Ishikawa (cell line): ENCODE data around the gene TPSG1.
"Not testable (repeated sequence)": the region's sequence is repeated elsewhere in the genome, so short reads cannot be mapped to it uniquely, and the experiment has no call there.

ENCODE experiments used
- CEBPB ChIP-seq: IDR thresholded peaks from 2 replicates; pipeline ENCODE4 v1.6.1; 2012
- EGR1 ChIP-seq: IDR thresholded peaks from 2 replicates; pipeline ENCODE4 v1.6.1; 2012
- EP300 ChIP-seq: IDR thresholded peaks from 2 replicates; pipeline ENCODE4 v1.6.1; 2012; ENCODE audit warnings: borderline replicate concordance
- MAX ChIP-seq: IDR thresholded peaks from 2 replicates; pipeline ENCODE4 v1.6.1; 2012
- NFIC ChIP-seq: IDR thresholded peaks from 2 replicates; pipeline ENCODE4 v1.6.1; 2012
- RAD21 ChIP-seq: IDR thresholded peaks from 2 replicates; pipeline ENCODE4 v1.6.1; 2012; ENCODE audit warnings: low read depth
- REST ChIP-seq: IDR thresholded peaks from 2 replicates; pipeline ENCODE4 v1.6.1; 2012; ENCODE audit warnings: low read depth, mild to moderate bottlenecking
- TAF1 ChIP-seq: IDR thresholded peaks from 2 replicates; pipeline ENCODE4 v1.6.1; 2012; ENCODE audit warnings: low read depth, mild to moderate bottlenecking
- TCF12 ChIP-seq: IDR thresholded peaks from 2 replicates; pipeline ENCODE4 v1.6.1; 2012; ENCODE audit warnings: low read depth
- TEAD4 ChIP-seq: IDR thresholded peaks from 2 replicates; pipeline ENCODE4 v1.6.1; 2012

DNA sequence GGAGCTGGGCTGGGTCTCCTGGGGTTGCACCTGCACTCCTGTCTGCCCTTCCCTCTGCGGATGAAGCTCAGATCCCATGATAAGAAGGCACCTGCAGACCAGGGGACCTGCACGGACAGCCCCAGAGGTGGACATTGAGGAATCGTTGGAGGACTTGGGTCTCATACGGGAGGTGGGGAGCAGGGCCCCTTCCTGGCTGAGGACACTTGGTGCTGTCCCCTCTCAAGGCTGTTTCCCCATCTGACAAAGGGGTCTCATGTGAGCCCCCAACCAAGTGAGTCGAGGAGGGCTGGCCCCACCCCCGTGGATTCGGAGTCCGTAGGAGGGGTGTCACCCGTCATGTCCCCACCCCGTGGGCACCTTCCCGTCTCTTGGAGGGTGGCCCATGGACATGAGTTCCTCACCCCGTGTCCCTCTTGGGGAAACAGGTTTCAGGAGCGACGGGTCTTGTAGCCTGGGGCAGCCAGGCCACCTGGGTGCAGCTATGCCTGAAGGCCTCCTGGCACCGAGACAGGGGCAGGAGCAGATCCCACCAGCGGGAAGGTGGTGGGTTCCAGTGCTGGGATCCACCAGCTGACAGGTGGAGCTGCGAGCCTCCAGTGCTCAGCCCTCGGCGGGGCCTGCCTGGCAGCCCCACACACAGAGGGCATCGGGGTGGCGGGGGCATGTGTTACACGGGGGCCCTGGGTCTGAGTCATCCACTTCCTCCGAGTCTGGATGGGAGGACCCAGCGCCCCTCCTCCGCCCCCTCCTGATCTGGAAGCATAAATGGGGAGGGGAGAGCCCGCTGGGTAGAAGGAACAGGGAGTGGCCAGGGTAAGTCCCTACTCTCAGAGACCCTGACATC lies 30.4 kb upstream of the TPSG1 start, which contains the start of gene TPSD1:
- not testable (repeated sequence) for TF ChIP-seq MAX, NFIC, EP300, REST, RAD21, TEAD4, TAF1, TCF12, CEBPB, EGR1
